Measurements from ENCODE around the gene MYO1B. TPM values are rescaled to one million over a fixed set of nuclear protein-coding genes. Genes with fewer than 3 reads are reported as not detected.
"Not testable (repeated sequence)": the region's sequence is repeated elsewhere in the genome, so short reads cannot be mapped to it uniquely, and the experiment has no call there.

The MYO1B gene
- total RNA-seq, 1 donor from 2014 or later: 20.8 TPM

DNA sequence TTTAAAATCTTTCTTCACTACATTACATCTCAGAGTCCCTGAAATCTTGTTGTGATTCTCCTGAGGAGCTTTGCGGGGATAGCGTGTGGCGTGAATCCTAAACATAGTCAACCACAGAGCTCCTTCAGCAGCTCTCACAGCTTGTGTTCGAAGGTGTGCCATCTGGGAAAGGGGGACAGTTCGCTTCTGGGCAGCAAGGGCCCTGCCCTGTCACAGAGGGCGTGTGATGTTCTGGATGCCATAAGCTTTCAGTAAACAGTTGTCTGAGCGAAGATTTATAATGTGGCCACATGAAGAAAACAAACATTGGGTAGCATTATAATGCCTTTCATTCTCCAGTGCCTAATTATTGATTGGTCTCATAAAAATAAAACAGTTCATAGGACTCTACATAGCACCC lies 172.5 kb downstream of the MYO1B start:
- no peak for DNase-seq (ENCODE audit: low spot score)
- intact Hi-C loops (cut with DNase I): no loop called here

DNA sequence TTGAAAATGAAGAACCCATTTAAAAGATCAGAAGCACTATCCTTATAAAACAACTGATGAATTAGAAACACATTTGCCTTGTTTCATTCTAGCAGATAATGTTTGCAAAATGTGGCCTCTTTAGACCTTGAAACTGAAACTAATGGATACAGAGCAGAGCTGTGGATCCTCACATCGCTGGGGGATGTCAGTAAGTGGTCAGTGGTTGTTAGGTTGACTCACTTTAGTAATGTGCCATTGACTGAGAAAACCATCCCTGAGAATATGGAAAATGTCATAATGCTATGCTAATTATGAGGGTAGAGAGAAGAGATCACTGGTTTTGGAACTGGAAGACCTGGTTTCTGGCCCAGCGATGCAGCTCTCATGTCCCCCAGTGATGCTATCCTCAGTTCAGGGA lies 176.7 kb downstream of the MYO1B start:
- no peak for DNase-seq (ENCODE audit: low spot score)
- intact Hi-C loops (cut with DNase I): no loop called here

DNA sequence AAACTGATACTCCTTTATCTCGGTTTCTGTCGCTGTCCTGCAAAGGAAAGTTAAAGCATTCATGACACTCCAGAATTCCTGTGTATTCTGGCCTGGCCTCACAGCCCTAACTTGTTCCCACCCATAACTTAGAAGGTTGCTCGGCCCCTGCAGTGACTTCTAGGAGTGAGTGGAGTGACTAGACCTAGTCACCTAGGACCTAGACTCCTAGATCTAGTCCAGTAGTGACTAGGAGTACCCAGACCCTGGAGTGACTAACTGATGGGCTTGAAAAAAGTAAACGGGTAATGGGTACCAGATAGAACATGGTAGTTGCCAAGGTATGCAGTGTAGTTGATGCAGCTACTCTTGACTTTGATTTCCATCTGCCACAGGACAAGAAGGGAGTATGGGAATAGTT lies 181.8 kb downstream of the MYO1B start:
- intact Hi-C loops (cut with DNase I): no loop called here
- no peak for DNase-seq (ENCODE audit: low spot score)

DNA sequence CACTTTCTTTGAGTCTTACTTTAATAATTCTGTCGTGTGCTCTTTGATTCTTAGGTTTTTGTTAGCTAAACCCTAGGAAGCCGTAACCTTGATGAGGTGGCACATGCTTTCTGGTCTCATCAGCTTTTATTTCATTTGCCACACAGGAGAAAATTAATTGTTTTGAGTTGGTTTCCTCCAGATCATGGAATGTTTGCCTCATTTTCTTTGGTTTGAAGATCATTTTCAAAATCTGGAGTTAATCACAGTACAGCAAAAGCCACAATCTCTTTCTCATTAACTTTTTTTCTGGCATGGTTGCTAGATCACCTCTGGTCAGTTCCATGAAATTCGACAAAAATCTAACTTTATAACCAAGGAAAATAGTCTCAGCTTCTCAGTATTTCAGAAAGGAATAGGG lies 182.9 kb downstream of the MYO1B start:
- intact Hi-C loops (cut with DNase I): no loop called here
- DNase-seq (ENCODE audit: low spot score): no peak

- intact Hi-C loops (cut with DNase I): no loop called here
- no peak for DNase-seq (ENCODE audit: low spot score)
Observed at GRCh38 chr2:191430476-191430875, 185.3 kb downstream of the MYO1B start.

DNA sequence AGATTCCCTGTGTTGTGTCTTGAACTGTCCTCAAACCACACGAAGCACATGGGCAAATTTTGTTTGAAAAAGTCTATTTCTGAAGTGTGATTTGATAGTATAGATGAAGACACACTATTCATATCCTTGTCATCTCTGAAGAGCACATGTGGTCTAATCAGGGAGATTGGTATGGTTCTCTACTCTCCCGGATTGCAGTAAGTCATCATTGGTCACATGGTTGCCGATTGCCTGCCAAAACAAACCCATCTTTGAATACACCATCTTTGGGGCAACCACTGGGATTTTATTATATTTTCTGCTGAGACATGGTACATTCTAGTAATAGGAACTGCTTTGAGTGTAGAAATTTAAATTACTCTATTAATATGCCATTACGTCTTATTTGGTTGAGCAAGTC lies 186.9 kb downstream of the MYO1B start:
- intact Hi-C loops (cut with DNase I): no loop called here
- no peak for DNase-seq (ENCODE audit: low spot score)

GRCh38 chr2:191434072-191434471 lies 188.9 kb downstream of the MYO1B start:
- DNase-seq (ENCODE audit: low spot score): no peak
- intact Hi-C loops (cut with DNase I): no loop called here

DNA sequence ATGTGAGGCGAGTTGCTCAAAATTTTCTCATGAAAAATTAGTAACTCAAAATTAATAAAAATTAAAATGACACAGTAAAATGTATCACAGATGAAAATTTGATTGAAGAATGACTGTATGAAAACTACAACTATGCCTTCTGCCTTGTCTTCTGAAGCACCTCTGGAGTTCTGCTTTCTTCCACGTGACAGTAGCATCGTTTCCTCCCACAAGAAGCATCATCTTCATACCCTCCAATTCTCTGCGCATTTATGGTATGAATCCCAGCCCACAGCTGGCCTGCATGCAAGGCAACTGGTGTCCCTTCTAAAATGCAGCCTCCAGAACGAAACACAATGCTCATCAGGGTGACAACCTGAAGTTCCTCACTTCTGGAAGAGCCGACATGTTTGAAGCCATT lies 189.9 kb downstream of the MYO1B start:
- no peak for DNase-seq (ENCODE audit: low spot score)
- intact Hi-C loops (cut with DNase I): no loop called here

DNA sequence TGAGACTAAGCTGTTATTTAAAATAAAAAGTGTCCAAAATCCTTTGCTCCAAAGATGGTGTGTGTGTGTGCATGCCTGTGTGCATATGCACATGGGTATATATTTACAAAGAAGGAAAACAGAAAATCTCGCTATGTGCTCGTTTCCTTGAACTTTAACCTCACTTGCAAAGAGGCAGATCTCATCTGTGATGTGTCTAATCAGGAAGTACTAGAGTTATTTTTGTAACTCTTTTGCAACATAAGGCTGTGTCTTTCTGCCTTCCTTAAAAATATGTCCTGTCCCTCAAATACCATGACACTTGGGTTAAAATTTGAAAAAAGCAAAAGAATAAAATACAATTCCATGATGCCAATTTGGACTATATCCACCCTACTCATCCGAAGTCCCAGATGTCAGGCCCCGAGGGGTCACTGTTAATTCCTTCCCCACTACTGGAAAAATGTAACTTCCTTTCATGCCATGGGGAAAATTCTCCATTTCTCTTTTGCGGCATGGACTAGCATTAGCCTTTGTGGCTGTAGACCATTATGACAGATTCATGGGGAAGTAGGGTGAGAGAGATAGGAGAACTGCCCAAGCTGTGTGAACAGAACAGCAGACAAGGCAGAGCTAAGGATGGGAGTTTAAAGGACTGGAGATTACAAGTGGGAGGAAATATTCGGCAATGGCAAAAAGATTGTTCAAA lies 191.3 kb downstream of the MYO1B start:
- no peak for DNase-seq (ENCODE audit: low spot score)
- intact Hi-C loops (cut with DNase I): no loop called here

DNA sequence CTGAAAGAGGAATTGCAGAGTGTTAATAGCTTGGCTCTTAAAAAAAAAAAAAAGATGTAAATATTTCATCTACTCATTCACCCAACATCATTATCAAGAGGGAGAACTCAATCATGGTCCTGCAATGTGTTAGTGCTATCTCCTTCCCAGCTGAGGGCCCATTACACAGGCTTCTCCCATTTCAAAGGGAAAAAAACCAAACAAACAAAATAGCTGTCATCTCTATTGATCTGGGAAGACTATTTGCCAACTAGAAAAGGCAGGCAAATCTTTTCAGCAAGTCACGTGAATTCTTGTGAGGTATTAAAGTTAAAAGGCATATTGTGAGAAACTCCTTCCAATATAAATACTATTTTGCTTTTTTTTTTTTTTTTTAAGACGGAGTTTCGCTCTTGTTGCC lies 194.3 kb downstream of the MYO1B start:
- intact Hi-C loops (cut with DNase I): no loop called here
- no peak for DNase-seq (ENCODE audit: low spot score)

- no peak for DNase-seq (ENCODE audit: low spot score)
- intact Hi-C loops (cut with DNase I): no loop called here
Observed at GRCh38 chr2:191441496-191442214, 196.5 kb downstream of the MYO1B start.

- no peak for DNase-seq (ENCODE audit: low spot score)
- intact Hi-C loops (cut with DNase I): no loop called here
Observed at GRCh38 chr2:191443446-191443845, 198.2 kb downstream of the MYO1B start.

GRCh38 chr2:191446910-191447309 lies 201.7 kb downstream of the MYO1B start:
- intact Hi-C loops (cut with DNase I): no loop called here
- DNase-seq (ENCODE audit: low spot score): no peak

DNA sequence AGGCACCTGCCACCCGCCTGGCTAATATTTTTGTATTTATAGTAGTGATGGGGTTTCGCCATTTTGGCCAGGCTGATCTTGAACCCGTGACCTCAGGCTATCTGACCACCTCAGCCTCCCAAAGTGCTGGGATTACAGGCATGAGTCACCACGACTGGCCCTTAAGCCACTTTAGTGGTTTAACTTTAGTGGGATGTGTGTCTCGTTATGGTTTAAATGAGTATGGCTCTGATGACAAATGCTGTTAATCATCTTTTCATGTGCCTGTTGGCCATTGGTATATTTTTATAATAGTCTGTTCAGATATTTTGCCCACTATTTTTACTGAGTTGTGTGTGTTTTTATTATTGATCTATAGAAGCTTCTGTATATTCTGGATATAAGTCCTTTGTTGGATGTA lies 205.9 kb downstream of the MYO1B start:
- intact Hi-C loops (cut with DNase I): no loop called here
- DNase-seq (ENCODE audit: low spot score): no peak

GRCh38 chr2:191452065-191452464 lies 206.9 kb downstream of the MYO1B start:
- intact Hi-C loops (cut with DNase I): no loop called here
- DNase-seq (ENCODE audit: low spot score): no peak

GRCh38 chr2:191453761-191454160 lies 208.6 kb downstream of the MYO1B start:
- intact Hi-C loops (cut with DNase I): no loop called here
- DNase-seq (ENCODE audit: low spot score): no peak

DNA sequence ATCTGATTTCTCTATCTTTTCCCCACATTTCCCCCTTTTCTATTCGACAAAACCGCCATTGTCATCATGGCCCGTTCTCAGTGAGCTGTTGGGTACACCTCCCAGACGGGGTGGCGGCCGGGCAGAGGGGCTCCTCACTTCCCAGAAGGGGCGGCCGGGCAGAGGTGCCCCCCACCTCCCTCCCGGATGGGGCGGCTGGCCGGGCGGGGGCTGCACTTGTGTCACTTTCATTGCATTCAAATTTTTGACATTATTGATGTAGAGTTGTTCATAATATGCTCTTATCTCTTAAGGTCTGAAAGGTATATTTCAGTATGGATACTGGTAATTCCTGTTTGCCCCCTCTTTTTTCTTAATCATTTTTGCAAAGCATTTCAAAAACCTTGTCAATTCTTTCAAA lies 211.3 kb downstream of the MYO1B start:
- intact Hi-C loops (cut with DNase I); DNase-seq (ENCODE audit: low spot score): not testable (repeated sequence)

- no peak for DNase-seq (ENCODE audit: low spot score)
- intact Hi-C loops (cut with DNase I): no loop called here
Observed at GRCh38 chr2:191459158-191459557, 214.0 kb downstream of the MYO1B start.

DNA sequence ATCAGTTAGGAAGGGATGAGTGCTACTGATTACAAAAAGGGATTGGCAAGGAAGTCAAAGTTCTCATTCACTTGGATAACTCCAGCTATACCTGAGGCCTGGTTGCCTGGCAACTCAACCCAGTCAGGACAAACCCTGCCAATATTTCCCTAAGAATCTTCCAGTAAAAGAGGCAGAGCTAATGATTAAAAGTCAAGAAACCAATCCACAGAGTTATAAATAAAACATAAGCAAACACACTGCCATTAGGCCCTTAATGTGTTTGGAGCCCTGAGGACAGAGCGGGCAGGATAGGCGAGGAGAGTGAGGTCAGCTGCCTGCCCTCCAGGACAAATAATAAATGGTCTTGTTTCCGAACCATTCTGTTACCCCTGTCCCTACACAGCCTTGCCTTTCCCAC lies 217.2 kb downstream of the MYO1B start:
- intact Hi-C loops (cut with DNase I): no loop called here
- no peak for DNase-seq (ENCODE audit: low spot score)

GRCh38 chr2:191463790-191464189 lies 218.6 kb downstream of the MYO1B start:
- DNase-seq (ENCODE audit: low spot score): no peak
- intact Hi-C loops (cut with DNase I): no loop called here

- intact Hi-C loops (cut with DNase I): no loop called here
- DNase-seq (ENCODE audit: low spot score): no peak
Observed at GRCh38 chr2:191465766-191466420, 220.7 kb downstream of the MYO1B start.
